WTC11 (cell line): ENCODE data around the gene OVCA2. TPM values are rescaled to one million over a fixed set of nuclear protein-coding genes. Genes with fewer than 3 reads are reported as not detected.

Experiments used
- ATAC-seq: fragments of 200-7000 bp; cut with Tn5 transposase; 2 replicates; pipeline ENCODE4 v1.10.0; 2021; ENCODE audit warnings: mild to moderate bottlenecking, moderate library complexity
- CTCF ChIA-PET: fragments of 300-600 bp; sonication (Branson Sonifier 250); formaldehyde crosslinking; loops from one replicate; lab custom pipeline; 2021; ENCODE audit warnings: antibody characterized with exemption; lab: Charles Lee
- POLR2A ChIA-PET: fragments of 350-600 bp; sonication (Branson Sonifier 250); formaldehyde crosslinking; loops from one replicate; lab custom pipeline; 2021; ENCODE audit warnings: antibody characterized with exemption; lab: Charles Lee
- DNase-seq: peaks from one replicate; pipeline ENCODE4 v3.0.0; 2021; ENCODE audit warnings: low spot score
- H3K27ac Mint-ChIP-seq: 2 replicates; pipeline ENCODE4 v1.8.0; 2021; ENCODE audit warnings: mixed read lengths
- H3K27me3 Mint-ChIP-seq: 2 replicates; pipeline ENCODE4 v1.8.0; 2021; ENCODE audit warnings: low read depth, mild to moderate bottlenecking, moderate library complexity, mixed read lengths
- H3K36me3 Mint-ChIP-seq: 2 replicates; pipeline ENCODE4 v1.8.0; 2021; ENCODE audit warnings: mixed read lengths
- H3K4me1 Mint-ChIP-seq: 2 replicates; pipeline ENCODE4 v1.8.0; 2022; ENCODE audit warnings: mixed read lengths
- H3K4me3 Mint-ChIP-seq: 2 replicates; pipeline ENCODE4 v1.8.0; 2021; ENCODE audit warnings: mild to moderate bottlenecking, moderate library complexity, mixed read lengths
- H3K9me3 Mint-ChIP-seq: 2 replicates; pipeline ENCODE4 v1.8.0; 2021; ENCODE audit warnings: mixed read lengths
- AR ChIP-seq: fragments of 250-450 bp; sonication (Bioruptor Pico); IDR thresholded peaks from 2 replicates; pipeline ENCODE4 v1.9.0; 2021; ENCODE audit warnings: mild to moderate bottlenecking
- ATF6 ChIP-seq: sonication (generic); formaldehyde crosslinking; IDR thresholded peaks from 2 replicates; pipeline ENCODE4 v1.8.1; 2023; ENCODE audit warnings: mild to moderate bottlenecking, missing genetic modification reagents
- FOXJ3 ChIP-seq: sonication (generic); formaldehyde crosslinking; IDR thresholded peaks from 2 replicates; pipeline ENCODE4 v1.9.0; 2021; ENCODE audit warnings: missing genetic modification reagents, mild to moderate bottlenecking, borderline replicate concordance
- FOXK1 ChIP-seq: sonication (generic); formaldehyde crosslinking; IDR thresholded peaks from 2 replicates; pipeline ENCODE4 v1.8.0; 2022; ENCODE audit warnings: mild to moderate bottlenecking, moderate library complexity, missing genetic modification reagents
- FOXP1 ChIP-seq: sonication (generic); formaldehyde crosslinking; IDR thresholded peaks from 2 replicates; pipeline ENCODE4 v1.8.0; 2022; ENCODE audit warnings: missing genetic modification reagents, mild to moderate bottlenecking, moderate library complexity, borderline replicate concordance
- FOXP4 ChIP-seq: sonication (generic); formaldehyde crosslinking; IDR thresholded peaks from 2 replicates; pipeline ENCODE4 v1.8.0; 2022; ENCODE audit warnings: mild to moderate bottlenecking, missing genetic modification reagents
- IRF2 ChIP-seq: sonication (generic); formaldehyde crosslinking; IDR thresholded peaks from 2 replicates; pipeline ENCODE4 v1.8.0; 2022; ENCODE audit warnings: low read depth, missing genetic modification reagents, borderline replicate concordance
- NR3C1 ChIP-seq: sonication (generic); formaldehyde crosslinking; conservative IDR thresholded peaks from 2 replicates; pipeline ENCODE4 v1.8.1; 2023; ENCODE audit warnings: low read depth, mild to moderate bottlenecking, missing genetic modification reagents
- TP53 ChIP-seq: sonication (generic); formaldehyde crosslinking; IDR thresholded peaks from 2 replicates; pipeline ENCODE4 v1.8.1; 2023; ENCODE audit warnings: mild to moderate bottlenecking, missing genetic modification reagents
- ZBTB43 ChIP-seq: sonication (generic); formaldehyde crosslinking; IDR thresholded peaks from 2 replicates; pipeline ENCODE4 v1.8.1; 2023; ENCODE audit warnings: mild to moderate bottlenecking, missing genetic modification reagents
- ZNF232 ChIP-seq: sonication (generic); formaldehyde crosslinking; IDR thresholded peaks from 2 replicates; pipeline ENCODE4 v1.8.0; 2022; ENCODE audit warnings: mild to moderate bottlenecking, missing genetic modification reagents
- ZNF425 ChIP-seq: fragments of 250-450 bp; sonication (Bioruptor Pico); conservative IDR thresholded peaks from 2 replicates; pipeline ENCODE4 v1.9.0; 2021; ENCODE audit warnings: mild to moderate bottlenecking
- total RNA-seq: library from RNA; stranded (reverse); gene quantifications from 3 replicates; pipeline ENCODE4 v1.2.3, GENCODE V29; 2021

Gene OVCA2
- total RNA-seq, 1 experiment from 2014 or later = 23.5 TPM

- TF ChIP-seq ZBTB43 (CRISPR knock-in tag) (no peak), ZNF425 (CRISPR knock-in tag) (no peak), ZNF232 (CRISPR knock-in tag) (no peak)
Observed at GRCh38 chr17:2065949-2066400, 24.2 kb downstream of the OVCA2 start (continued).

- DNase-seq = no peak
- CTCF ChIA-PET = interaction anchor here (0.7 to 11.0 kb wide), 4 partner anchors 10 to 237 kb away, joined by 3 to 96 read pairs (median 16); partner anchors contain the start of genes HIC1, SMG6 and SRR
- TF ChIP-seq ZBTB43 (CRISPR knock-in tag) (no peak), FOXP4 (CRISPR knock-in tag) (no peak), ATF6 (CRISPR knock-in tag) (no peak), AR (CRISPR knock-in tag) (no peak), FOXJ3 (CRISPR knock-in tag) (no peak), TP53 (CRISPR knock-in tag) (no peak)
- TF ChIP-seq, all 79 proteins: peak for 0
- peaks cover 35% of the 10 kb centered on the region for H3K4me1 Mint-ChIP-seq
- H3K4me3 Mint-ChIP-seq = no peak overlapping the region
- H3K27me3 Mint-ChIP-seq = peaks cover 5% of the 10 kb centered on the region; the same call in 1 of the 2 replicates
- H3K27ac Mint-ChIP-seq = no peak overlapping the region
- H3K9me3 Mint-ChIP-seq = no peaks in the 10 kb centered on the region
- no peak for ATAC-seq
- POLR2A ChIA-PET = no interaction called here
- peaks cover 3% of the 10 kb centered on the region for H3K36me3 Mint-ChIP-seq
Observed at GRCh38 chr17:2067048-2067561, 25.3 kb downstream of the OVCA2 start.

GRCh38 chr17:2067608-2068024 is 25.8 kb downstream of the OVCA2 start:
- Mint-ChIP-seq H3K27ac (no peak overlapping the region), H3K9me3 (no peaks in the 10 kb centered on the region), H3K27me3 (peaks cover 3% of the 10 kb centered on the region; the same call in 1 of the 2 replicates), H3K36me3 (peaks cover 3% of the 10 kb centered on the region), H3K4me1 (peaks cover 30% of the 10 kb centered on the region), H3K4me3 (no peak overlapping the region)
- CTCF ChIA-PET = interaction anchor here (0.9 to 11.0 kb wide), 5 partner anchors 11 to 315 kb away, joined by 3 to 96 read pairs (median 6); partner anchors contain the start of gene HIC1
- DNase-seq = no peak
- ATAC-seq = no peak
- POLR2A ChIA-PET = no interaction called here
- no peak for TF ChIP-seq IRF2
- TF ChIP-seq FOXP1 = no peak
- TF ChIP-seq NR3C1 (CRISPR knock-in tag) = no peak
- TF ChIP-seq FOXK1 = no peak
